Activated T-cell treated with anti-CD3 and anti-CD28 coated beads, Interleukin-2, amount 50 U/mL, for 1 hour (primary cell): ENCODE results near the gene SLC66A1.

Experiments used
- DNase-seq: peaks from one replicate; pipeline ENCODE4 v3.0.0-alpha.2; 2020

The SLC66A1 gene

GRCh38 chr1:19343617-19344350, 31.7 kb downstream of the SLC66A1 start:
- no peak for DNase-seq

GRCh38 chr1:19344372-19344810, 32.3 kb downstream of the SLC66A1 start:
- peak; percentile 59 for DNase-seq

GRCh38 chr1:19344831-19345230, 32.7 kb downstream of the SLC66A1 start:
- no peak for DNase-seq

- no peak for DNase-seq
These were observed 33.3 kb downstream of the SLC66A1 start for GRCh38 chr1:19345391-19345790.

- DNase-seq: no peak
These were observed 33.9 kb downstream of the SLC66A1 start for GRCh38 chr1:19346026-19346425.

- DNase-seq: no peak
These were observed 35.5 kb downstream of the SLC66A1 start for GRCh38 chr1:19347533-19348172.

GRCh38 chr1:19348441-19349198, 36.5 kb downstream of the SLC66A1 start:
- no peak for DNase-seq

GRCh38 chr1:19349999-19350398, 37.9 kb downstream of the SLC66A1 start:
- no peak for DNase-seq

- no peak for DNase-seq
These were observed 38.4 kb downstream of the SLC66A1 start for GRCh38 chr1:19350566-19350965.

- no peak for DNase-seq
These were observed 39.7 kb downstream of the SLC66A1 start for GRCh38 chr1:19351873-19352272.

- no peak for DNase-seq
These were observed 40.7 kb downstream of the SLC66A1 start for GRCh38 chr1:19352839-19353238.

- DNase-seq: no peak
These were observed 41.5 kb downstream of the SLC66A1 start for GRCh38 chr1:19353596-19353995.

- DNase-seq: no peak
These were observed 42.4 kb downstream of the SLC66A1 start for GRCh38 chr1:19354531-19354981.

- no peak for DNase-seq
These were observed 44.1 kb downstream of the SLC66A1 start for GRCh38 chr1:19356266-19356665.

GRCh38 chr1:19357299-19357986, 45.3 kb downstream of the SLC66A1 start:
- no peak for DNase-seq

- DNase-seq: no peak
These were observed 46.6 kb downstream of the SLC66A1 start for GRCh38 chr1:19358710-19359109.

GRCh38 chr1:19359357-19359756, 47.2 kb downstream of the SLC66A1 start:
- DNase-seq: no peak

GRCh38 chr1:19360016-19360415, 47.9 kb downstream of the SLC66A1 start:
- DNase-seq: no peak

- DNase-seq: no peak
These were observed 48.3 kb downstream of the SLC66A1 start for GRCh38 chr1:19360432-19360831.

- no peak for DNase-seq
These were observed 48.9 kb downstream of the SLC66A1 start for GRCh38 chr1:19360843-19361610.

- DNase-seq: no peak
These were observed 49.6 kb downstream of the SLC66A1 start for GRCh38 chr1:19361611-19362147.

- no peak for DNase-seq
These were observed 51.5 kb downstream of the SLC66A1 start for GRCh38 chr1:19363536-19364152.
